WERI-Rb-1 (cell line): ENCODE results near the gene OR9I1.

Experiments
- DNase-seq: peaks from one replicate; pipeline ENCODE4 v3.0.0-alpha.2; 2020
- H3K27ac ChIP-seq: fragments of 250-450 bp; sonication (Bioruptor Pico); 2 replicates; pipeline ENCODE4 v1.5.1; 2020; ENCODE audit warnings: mild to moderate bottlenecking, moderate library complexity
- H3K27me3 ChIP-seq: fragments of 250-450 bp; sonication (Bioruptor Pico); 2 replicates; pipeline ENCODE4 v1.5.1; 2021; ENCODE audit warnings: mild to moderate bottlenecking, low read depth, moderate library complexity; ENCODE audit not compliant: insufficient read depth, severe bottlenecking
- H3K36me3 ChIP-seq: fragments of 250-450 bp; sonication (Bioruptor Pico); 2 replicates; pipeline ENCODE4 v1.5.1; 2020; ENCODE audit warnings: mild to moderate bottlenecking, moderate library complexity
- H3K4me3 ChIP-seq: 2 replicates; pipeline ENCODE4 v1.5.1; 2011; ENCODE audit warnings: low read depth, mild to moderate bottlenecking, control low read depth, low read length
- H3K9me3 ChIP-seq: fragments of 250-450 bp; sonication (Bioruptor Pico); 2 replicates; pipeline ENCODE4 v1.5.1; 2021; ENCODE audit warnings: mild to moderate bottlenecking, moderate library complexity; ENCODE audit not compliant: severe bottlenecking
- TF ChIP-seq, protein P1 (sequence below): IDR thresholded peaks from 2 replicates; pipeline ENCODE4 v1.5.1; 2011; ENCODE audit warnings: low read depth, mild to moderate bottlenecking, control low read depth, inconsistent platforms, low read length

The OR9I1 gene

DNA sequence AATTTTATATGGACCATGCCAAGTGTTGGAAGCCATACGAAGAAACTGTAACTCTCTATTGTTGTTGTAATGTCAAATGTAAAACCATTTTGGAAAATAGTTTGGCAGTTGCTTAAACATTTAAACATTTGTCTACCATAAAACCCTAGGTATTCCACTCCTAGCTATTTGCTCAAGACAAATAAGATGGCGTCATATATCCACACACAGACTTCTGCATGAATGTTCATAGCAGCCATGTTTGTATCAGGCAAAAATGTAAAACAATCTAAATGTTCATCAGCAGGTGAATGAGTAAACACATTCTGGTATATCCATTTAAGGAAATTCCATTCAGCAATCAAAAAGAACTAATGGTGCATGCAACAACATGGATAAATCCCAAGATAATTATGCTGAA is 27.9 kb downstream of the OR9I1 start:
- Histone ChIP-seq H3K9me3 (no peaks in the 10 kb centered on the region), H3K36me3 (no peaks in the 10 kb centered on the region), H3K4me3 (no peak overlapping the region), H3K27ac (no peak overlapping the region), H3K27me3 (peaks cover 39% of the 10 kb centered on the region)
- no peak for DNase-seq
- TF ChIP-seq, protein P1, sequence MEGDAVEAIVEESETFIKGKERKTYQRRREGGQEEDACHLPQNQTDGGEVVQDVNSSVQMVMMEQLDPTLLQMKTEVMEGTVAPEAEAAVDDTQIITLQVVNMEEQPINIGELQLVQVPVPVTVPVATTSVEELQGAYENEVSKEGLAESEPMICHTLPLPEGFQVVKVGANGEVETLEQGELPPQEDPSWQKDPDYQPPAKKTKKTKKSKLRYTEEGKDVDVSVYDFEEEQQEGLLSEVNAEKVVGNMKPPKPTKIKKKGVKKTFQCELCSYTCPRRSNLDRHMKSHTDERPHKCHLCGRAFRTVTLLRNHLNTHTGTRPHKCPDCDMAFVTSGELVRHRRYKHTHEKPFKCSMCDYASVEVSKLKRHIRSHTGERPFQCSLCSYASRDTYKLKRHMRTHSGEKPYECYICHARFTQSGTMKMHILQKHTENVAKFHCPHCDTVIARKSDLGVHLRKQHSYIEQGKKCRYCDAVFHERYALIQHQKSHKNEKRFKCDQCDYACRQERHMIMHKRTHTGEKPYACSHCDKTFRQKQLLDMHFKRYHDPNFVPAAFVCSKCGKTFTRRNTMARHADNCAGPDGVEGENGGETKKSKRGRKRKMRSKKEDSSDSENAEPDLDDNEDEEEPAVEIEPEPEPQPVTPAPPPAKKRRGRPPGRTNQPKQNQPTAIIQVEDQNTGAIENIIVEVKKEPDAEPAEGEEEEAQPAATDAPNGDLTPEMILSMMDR: no peak

DNA sequence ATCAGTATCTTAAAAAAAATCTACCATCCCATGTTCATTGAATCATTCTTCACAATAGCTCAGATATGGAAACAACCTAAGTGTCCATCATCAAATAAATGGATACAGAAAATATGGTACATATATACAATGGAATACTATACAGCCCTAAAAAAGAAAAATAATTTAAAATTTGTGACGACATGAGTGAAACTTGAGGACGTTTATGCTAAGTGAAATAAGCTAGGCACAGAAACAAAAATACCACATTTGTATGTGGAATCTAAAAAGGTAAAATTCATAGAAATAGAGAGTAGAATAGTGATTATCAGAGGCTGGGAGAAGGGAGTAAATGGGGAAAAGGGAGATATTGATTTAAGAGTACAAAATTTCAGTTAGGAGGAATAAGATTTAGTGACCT is 38.8 kb downstream of the OR9I1 start:
- H3K36me3 ChIP-seq: no peaks in the 10 kb centered on the region
- TF ChIP-seq, protein P1: no peak
- H3K27me3 ChIP-seq: no peaks in the 10 kb centered on the region
- peaks cover 4% of the 10 kb centered on the region for H3K9me3 ChIP-seq
- no peak overlapping the region for H3K27ac ChIP-seq
- no peak overlapping the region for H3K4me3 ChIP-seq
- no peak for DNase-seq

DNA sequence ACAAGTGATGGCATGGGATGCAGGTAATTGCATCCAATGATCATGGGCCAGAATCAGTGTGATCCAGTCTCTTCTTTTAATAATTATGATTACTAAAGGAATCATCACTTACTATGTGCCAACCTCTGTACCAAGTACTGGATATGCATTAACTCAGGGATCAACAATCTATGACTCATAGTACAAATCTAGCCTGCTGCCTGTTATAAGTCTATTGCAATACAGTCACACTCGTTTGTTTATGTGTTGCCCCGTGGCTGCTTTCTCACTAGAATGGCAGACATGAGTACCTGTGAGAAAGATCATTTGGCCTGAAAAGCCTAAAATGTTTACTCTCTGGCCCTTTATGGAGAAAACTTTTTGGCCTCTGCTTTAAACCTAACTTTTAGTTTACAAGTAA is 49.5 kb downstream of the OR9I1 start:
- Histone ChIP-seq H3K36me3 (no peaks in the 10 kb centered on the region), H3K27me3 (peaks cover 24% of the 10 kb centered on the region), H3K27ac (no peak overlapping the region), H3K9me3 (no peaks in the 10 kb centered on the region), H3K4me3 (no peak overlapping the region)
- DNase-seq: no peak
- TF ChIP-seq, protein P1: no peak

DNA sequence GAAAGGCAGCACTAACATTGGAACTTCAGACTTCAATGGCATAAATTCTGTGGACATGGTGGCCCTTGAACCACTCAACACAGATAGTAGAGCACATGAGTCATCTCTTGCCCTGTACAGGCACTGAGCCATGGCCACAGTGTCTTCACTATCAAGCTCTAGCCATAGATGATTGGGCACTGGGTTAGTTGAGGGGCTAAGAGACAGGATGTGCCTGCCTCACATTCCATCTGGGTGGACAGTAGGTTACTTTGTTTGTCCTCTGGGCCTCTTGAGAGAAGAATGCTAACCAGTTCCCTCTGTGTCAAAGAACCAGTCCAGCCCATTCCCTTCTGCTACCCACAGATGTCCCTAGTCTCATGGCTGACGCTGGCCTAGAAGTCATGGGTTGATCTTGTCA is 54.7 kb downstream of the OR9I1 start:
- Histone ChIP-seq H3K27ac (no peak overlapping the region), H3K9me3 (no peaks in the 10 kb centered on the region), H3K27me3 (peaks cover 37% of the 10 kb centered on the region), H3K36me3 (no peaks in the 10 kb centered on the region), H3K4me3 (no peak overlapping the region)
- no peak for DNase-seq
- TF ChIP-seq, protein P1: no peak

DNA sequence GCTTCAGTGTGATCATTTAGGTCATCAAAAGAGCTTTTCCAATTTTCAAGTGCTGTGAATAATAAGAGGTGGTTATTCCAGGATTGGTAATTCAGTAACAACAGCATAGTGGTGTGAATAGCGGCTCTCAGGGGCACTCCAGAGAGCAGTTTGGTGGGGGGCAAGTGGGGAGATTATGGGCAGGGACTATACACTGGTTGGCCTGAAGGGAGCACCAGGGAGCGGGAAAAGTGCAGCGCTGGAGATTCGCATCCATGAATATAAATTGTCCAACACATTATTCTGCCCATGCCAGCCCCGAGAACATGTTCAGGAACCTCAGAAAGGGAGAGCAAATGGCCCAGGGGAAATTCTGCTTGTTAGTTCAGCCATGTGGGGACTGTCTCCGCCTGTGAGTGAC is 56.7 kb downstream of the OR9I1 start:
- TF ChIP-seq, protein P1: peak; percentile 28; the same call in 1 of the 2 replicates
- no peak overlapping the region for H3K4me3 ChIP-seq
- H3K27me3 ChIP-seq: peaks cover 50% of the 10 kb centered on the region
- DNase-seq: no peak
- no peak overlapping the region for H3K27ac ChIP-seq
- no peaks in the 10 kb centered on the region for H3K36me3 ChIP-seq
- H3K9me3 ChIP-seq: no peaks in the 10 kb centered on the region

DNA sequence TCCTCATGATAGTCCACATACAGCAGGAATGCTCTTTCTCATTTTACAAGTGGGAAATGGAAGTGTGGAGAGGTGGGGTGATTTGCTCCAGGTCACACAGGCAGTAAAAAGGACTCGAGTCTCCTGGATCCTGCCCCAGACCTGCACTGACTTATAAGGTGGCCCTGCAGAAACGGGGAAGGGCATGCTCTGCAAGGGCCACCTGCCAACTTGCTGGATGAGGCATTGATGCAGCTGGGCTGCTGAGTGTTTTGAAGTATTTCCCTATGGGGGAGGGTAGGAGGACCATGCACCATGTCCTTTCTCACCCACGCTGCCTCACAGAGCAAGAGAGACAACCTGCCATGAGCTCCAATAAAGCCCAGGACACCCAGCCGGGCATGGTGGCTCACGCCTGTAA is 57.6 kb downstream of the OR9I1 start:
- Histone ChIP-seq H3K36me3 (no peaks in the 10 kb centered on the region), H3K4me3 (no peak overlapping the region), H3K27ac (no peak overlapping the region), H3K9me3 (no peaks in the 10 kb centered on the region), H3K27me3 (peaks cover 53% of the 10 kb centered on the region)
- DNase-seq: no peak
- TF ChIP-seq, protein P1: no peak
